Stimulated activated CD4-positive, alpha-beta T cell treated with anti-CD3 and anti-CD28 coated beads, Interleukin-12 subunit alpha, Interleukin-12 subunit beta, amount 100 ng/mL, for 4 hours (primary cell): ENCODE data around the gene CFAP300.
A peak's percentile ranks its signal among the peaks of the same experiment; 100 is the strongest.

Experiments
- DNase-seq: peaks from one replicate; pipeline ENCODE4 v3.0.0-alpha.2; 2020

Gene CFAP300

DNA sequence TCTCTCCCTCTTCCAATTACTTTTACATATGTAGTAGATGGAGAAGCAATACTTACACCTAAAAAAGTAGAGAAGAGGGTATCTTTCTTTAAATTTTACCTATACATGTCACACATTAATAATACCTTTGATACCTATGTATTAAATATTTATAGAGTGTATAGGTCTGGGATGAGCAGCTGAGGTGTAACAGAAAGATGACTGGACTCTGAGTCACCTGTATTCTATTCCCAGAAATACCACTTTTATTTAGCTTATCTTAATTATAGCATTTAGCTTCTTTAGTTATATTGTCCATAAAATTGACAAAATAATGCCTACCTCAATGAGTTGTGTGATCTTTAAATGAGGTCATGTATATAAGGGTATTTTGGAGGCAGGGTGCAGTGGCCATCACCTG lies 32.4 kb downstream of the CFAP300 start:
- DNase-seq, result no peak

DNA sequence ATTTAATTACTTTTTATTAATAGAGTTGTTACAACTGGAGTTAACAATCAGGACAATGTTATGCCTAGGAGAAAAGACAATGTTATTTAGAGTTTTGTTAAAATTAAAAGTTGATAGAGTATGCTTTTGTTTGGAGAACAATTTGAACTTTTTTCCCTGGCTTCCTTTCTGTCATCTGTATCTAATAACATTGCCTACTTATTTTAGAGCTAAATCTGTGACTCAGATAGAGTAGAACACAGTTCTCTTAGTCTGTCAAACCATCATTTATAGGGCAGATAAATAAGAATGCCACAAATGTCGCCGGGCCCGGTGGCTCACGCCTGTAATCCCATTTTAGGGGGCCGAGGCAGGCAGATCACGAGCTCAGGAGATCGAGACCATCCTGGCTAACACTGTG lies 34.1 kb downstream of the CFAP300 start:
- no peak for DNase-seq

- DNase-seq, result no peak
These were observed 38.8 kb downstream of the CFAP300 start for GRCh38 chr11:102085864-102086551.

DNA sequence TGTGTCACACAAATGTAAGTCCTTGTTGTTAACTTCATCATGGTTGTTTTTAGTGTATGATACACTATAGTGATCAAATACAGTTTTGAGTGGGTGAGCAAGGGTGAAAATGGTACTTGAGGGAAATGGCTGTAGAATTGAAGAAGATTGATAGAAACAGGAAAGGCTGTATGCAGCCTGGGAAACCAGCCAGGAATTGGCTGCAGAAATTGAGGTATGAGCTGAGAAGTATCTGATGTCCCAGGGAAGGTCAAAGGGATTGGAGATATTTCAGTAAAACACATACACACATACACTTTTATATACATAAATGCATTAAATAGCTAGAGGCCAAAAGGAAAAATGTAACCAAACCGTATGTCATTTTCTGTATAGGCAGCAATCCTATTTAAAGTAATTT lies 49.9 kb downstream of the CFAP300 start:
- DNase-seq, result no peak

DNA sequence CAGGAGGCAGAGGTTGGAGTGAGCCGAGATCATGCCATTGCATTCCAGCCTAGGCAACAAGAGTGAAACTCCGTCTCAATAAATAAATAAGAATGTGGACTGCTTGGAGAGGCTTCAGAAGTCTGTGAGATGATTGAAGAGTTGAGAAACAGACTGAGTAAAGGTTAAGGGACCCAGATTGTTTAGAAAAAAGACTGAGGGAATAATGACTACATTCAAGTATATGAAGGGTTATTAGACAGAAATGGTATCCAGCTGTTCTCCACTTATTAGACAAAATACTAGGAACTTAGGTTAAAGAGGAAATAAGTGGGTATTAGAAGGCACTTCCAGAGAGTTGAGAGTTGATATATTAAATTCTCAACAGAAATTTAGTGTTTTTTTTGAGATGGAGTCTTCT lies 52.5 kb downstream of the CFAP300 start:
- no peak for DNase-seq

- no peak for DNase-seq
These were observed 61.6 kb downstream of the CFAP300 start for GRCh38 chr11:102108734-102109440.

GRCh38 chr11:102109896-102110760 lies 62.9 kb downstream of the CFAP300 start, which contains the start of gene YAP1:
YAP1 (plus strand) TSS chr11:102110447; CDS start chr11:102110849, 402 bp downstream.
- peak; percentile 68 for DNase-seq

- no peak for DNase-seq
These were observed 63.4 kb downstream of the CFAP300 start for GRCh38 chr11:102110761-102111010.

GRCh38 chr11:102111011-102111786 lies 64.0 kb downstream of the CFAP300 start:
- peak; percentile 7 for DNase-seq

DNA sequence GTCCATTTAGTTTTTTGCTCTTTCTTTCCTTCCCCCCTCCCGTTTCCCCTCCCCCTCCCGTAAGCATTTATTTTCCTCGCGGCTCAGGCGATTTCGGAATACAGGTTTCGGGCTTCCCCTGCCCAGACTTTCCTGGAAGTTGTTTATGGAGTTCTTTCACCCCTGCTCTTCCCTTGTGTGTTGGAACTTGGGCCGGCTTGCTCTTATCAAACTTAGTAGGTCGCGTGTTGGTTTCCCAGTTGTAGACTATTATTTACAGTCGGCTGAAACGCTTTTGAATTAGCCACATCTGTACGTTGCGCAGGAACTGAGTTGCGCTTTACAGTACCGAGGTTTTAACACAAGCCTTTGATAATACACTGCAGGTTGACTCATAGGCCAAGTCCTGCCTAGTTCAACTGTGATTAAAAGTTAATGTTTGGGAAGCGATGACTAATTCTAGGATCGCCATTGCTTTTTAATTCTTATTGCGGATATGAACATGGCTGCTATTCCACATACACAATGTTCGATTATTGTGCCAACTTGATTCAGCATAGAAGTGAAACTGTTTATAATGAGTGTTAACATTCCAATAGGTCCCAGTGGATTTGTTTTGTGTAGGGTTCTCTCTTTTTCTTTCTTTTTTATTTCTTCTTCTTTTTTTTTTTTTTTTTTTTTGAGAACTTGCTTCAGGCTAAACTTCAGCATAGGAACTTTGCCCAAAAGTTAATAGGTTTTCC lies 64.7 kb downstream of the CFAP300 start:
- DNase-seq, result peak; percentile 0

DNA sequence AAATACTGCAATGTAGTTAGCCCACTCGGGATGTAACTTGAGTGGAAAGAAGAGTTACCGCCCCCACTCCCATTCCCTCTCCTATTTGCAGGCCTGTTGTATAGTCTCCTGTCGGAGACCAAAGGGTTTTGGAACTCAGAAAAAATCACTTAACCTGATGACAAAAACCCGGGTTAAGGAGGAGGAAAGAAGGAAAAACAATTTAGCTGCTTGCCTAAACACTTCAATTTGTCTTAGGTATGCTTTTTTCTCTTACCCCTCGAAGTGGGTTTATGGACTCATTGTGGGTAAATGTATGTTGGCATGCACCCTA lies 65.2 kb downstream of the CFAP300 start:
- no peak for DNase-seq

DNA sequence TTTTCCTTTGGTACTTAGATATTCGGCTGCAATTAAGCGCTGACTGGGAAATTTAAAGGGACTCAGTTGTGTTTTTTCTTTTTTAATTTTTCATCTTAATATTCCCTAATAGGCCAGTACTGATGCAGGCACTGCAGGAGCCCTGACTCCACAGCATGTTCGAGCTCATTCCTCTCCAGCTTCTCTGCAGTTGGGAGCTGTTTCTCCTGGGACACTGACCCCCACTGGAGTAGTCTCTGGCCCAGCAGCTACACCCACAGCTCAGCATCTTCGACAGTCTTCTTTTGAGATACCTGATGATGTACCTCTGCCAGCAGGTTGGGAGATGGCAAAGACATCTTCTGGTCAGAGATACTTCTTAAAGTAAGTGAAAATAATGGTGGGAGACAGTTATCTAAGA lies 66.8 kb downstream of the CFAP300 start:
- DNase-seq, result no peak

GRCh38 chr11:102115557-102115956 lies 68.3 kb downstream of the CFAP300 start:
- DNase-seq, result no peak

GRCh38 chr11:102116453-102117205 lies 69.4 kb downstream of the CFAP300 start:
- no peak for DNase-seq

DNA sequence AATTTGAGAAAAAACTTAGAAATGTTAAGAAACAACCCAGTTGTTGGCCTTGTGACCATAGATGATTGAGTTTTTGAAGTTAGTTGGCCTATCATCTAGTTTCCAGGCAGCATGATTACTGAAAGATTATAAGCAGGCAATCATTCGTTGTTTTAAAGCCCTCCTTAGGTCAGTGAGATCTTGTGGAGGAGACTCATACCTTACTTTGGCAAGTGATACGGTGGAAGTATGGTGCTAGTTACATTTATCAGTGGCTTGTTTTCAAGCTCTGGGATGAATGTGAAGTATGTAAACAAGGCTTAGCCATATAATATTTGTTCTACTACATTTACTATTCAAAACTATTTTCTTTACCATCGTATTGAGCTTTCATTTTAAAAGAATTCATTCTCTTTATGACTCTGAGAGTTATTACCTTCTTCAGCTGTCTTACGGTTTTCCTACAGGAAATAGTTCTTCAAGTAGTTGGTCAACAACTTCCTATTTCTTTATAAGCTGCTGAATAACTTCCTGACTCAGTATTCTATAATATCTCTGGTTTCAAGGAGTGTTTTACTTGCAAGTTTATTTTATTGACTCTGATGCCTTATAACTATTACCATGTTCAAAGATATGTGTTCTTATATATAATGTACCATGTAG lies 70.4 kb downstream of the CFAP300 start:
- no peak for DNase-seq

GRCh38 chr11:102118937-102119336 lies 71.7 kb downstream of the CFAP300 start:
- no peak for DNase-seq

GRCh38 chr11:102119997-102120396 lies 72.8 kb downstream of the CFAP300 start:
- DNase-seq, result no peak

GRCh38 chr11:102120437-102120973 lies 73.3 kb downstream of the CFAP300 start:
- no peak for DNase-seq

DNA sequence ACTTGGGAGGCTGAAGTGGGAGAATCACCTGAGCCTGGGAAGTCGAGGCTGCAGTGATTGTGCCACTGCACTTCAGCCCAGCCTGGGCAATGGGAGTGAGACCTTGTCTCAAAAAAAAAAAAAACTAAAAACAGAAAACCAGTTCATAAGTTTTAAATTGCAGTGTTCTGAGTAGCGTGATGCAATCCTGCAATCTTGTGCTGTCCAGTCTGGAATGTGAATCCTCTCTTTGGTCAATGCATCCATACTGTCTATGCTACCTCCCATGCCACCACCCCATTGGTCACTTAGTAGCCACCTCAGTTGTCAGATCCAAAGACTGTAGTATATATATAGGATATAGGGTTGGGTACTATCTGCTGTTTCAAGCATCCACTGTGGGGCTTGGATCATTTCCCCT lies 74.1 kb downstream of the CFAP300 start:
- no peak for DNase-seq
